Bone marrow (tissue), 2 donors: Measurements from ENCODE around the gene UBE2D2.

Source experiments
- DNase-seq, 2 donors: peaks; one replicate each; lab custom pipeline; 2025; lab: John Stamatoyannopoulos, UW

UBE2D2 gene

DNA sequence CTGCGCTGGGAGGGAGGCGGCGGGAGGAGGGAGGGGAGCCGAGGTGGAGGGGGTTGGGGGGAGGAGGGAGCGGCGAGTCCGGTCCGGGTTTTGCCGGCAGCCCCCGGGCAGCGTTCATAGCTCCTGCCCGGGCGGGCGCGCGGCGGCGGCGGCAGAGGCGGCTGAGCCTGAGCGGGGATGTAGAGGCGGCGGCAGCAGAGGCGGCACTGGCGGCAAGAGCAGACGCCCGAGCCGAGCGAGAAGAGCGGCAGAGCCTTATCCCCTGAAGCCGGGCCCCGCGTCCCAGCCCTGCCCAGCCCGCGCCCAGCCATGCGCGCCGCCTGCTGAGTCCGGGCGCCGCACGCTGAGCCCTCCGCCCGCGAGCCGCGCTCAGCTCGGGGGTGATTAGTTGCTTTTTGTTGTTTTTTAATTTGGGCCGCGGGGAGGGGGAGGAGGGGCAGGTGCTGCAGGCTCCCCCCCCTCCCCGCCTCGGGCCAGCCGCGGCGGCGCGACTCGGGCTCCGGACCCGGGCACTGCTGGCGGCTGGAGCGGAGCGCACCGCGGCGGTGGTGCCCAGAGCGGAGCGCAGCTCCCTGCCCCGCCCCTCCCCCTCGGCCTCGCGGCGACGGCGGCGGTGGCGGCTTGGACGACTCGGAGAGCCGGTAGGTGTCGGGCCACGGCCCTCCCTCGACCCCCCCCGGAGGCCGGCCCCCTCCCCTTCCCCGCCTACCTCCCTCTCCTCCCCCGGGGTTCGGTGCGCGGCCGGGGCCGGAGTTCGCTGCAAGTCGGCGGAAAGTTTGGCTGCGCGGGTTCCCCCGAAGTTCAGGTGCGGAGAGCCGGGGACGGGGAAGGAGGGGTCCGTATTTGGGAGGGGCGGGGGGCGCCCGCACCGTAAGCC lies 87.3 kb downstream of the UBE2D2 start, which contains the start of gene CXXC5:
TSS of gene CXXC5 (plus strand) at position 145 of the 877 bp plus-strand sequence. CDS start 32,175 bp downstream, outside the sequence.
- DNase-seq: peak; percentile 60 to 63

- peak in 1 of 2 donors; percentile 49 for DNase-seq
These were observed 88.2 kb downstream of the UBE2D2 start for GRCh38 chr5:139649082-139649991.

DNA sequence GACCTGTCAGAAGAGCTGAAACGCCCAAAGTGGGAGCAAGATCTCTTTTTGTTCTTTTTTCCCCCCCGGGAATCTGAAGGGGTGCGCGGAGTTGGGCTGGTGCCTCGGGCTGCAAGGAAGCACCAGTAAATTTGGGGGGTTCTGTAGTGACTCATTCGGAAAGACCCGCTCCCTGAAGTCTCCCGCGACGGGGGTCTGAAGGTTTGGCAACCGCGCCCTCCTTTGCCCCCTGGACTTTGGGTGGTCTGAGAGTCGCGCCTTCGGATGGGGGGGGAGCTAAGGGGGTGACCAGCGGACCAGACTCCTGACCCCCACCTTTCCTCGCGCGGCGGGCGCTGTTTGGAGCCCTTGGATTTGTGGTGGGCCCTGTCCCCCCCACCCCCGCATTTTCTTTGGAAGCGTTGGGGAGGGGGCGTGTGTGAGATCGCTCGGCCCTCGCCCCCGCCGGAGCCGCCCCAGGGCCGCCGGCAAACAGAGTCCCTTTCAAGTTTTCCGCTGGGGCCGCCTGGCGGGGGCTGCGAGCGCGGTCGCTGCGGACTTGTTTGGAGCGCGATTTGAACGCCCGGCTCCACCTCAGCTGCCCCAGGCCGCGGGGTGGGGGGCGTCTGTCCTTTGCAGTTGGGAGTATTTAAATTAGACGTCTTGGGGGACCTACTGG lies 89.0 kb downstream of the UBE2D2 start:
- no peak for DNase-seq

DNA sequence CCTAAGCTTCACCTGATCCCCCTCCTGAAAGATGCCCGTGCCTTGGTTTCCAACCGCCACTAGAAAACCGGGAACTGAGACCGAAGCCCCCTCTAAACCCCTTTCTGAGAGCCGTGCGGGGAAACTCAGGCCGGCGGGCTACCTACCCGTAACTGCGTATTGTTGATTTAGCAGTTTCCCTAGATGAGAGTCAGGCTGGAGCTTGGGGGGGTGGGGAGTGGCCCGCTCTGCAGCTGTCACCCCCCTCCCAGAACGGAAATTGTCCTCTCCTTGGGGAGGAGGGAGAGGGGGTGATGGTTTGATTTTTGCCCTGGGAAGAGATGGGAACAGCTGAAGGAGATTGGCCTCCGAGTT lies 89.5 kb downstream of the UBE2D2 start:
- DNase-seq: no peak

DNA sequence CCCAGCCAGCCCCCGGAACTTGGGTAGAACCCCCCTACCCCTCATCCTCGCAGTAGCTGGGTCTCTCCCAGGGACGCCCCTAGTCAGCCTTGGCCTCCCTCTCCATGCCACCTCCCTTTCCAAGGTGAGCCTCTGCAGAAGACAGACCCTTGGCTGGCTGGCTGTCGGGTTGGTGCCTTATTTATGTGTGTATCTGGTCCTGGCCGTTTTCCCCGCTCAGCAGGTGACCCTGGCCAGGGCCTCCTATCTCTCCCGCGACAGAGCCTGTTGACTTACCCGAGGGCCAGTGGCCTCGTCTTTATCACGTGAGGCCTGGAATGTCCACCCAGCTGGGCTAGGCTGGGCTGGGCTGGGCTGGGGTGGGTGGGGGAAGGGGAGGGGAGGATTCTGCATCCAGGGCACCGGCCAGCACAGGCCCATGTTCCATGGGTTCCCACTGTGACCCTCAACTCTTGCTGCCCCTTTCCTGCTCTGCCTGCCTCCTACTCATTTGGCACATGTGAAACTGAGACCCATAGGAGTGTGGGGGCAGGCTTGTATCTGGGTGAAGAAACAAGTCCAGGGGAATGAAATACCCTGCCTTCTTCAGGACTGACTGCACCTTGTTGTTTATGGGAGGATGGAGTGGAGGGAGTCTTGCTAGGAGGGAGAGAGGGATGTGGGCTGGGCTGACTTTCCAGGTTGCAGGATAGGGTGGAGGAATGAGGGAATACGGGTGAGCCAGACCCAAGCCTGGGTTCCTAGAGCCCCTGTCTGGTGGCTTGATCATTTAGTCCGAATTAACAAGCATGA lies 90.1 kb downstream of the UBE2D2 start:
- DNase-seq: no peak

- DNase-seq: peak; percentile 57 to 61
These were observed 91.0 kb downstream of the UBE2D2 start for GRCh38 chr5:139651853-139652787.

DNA sequence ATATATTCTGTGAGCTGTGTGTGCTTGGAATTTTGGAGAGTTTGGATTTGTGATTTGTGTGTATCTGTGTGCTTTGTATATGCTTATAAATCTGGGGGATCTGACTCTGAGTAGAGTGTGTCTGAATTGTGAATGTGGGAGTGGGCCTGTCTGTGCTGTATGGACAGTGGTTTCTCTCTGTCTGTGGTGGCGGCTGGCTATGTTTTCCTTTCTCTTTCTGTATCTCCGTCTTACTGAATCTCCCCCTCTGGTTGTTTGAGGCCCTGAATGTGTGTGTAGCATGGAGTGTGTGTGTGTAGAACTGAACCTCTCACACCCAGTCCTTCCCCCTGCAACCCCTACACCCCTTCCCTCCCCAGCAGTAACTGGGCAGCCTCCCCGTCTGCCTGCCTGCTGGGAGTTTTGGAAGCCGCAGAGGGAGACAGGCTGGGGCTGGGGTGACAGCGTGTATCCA lies 91.7 kb downstream of the UBE2D2 start:
- peak in 1 of 2 donors; percentile 69 for DNase-seq

DNA sequence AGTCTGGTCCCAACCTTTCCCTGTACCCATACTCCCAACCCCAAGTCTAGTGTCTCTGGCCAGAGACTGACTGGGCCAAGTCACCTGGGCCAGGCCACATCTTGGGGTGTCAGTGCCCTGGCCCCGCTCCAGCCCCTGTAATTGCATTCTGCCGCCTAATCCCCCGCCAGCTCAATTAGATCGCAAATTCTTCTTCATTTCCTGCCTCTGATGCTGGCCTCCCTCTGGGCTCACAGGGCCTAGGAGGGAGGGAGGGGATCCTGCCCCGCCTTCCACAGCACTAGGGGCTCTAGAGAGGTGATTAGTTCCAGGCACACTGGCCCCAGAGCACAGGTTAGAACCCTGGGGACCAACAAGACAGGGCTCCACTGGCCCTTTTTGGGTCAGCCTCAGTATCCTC lies 92.5 kb downstream of the UBE2D2 start:
- no peak for DNase-seq

DNA sequence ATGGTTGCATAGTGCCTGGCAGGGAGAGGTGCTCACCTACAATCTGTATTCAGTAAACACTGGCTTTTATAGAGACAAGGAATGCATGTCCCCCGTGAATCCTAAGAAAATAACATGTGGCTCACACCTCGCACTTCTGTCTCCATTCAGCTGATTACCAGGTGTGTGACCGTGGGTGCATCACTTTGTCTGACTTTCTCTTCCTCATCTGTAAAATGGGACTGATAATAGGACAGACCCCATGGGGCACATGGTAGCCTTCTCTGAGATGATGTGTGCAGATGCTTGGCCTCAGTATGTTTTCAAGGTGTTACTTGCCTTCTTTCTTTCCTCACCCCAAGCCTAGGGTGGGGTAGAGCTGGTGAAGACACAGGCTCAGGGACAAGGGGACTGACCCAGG lies 93.3 kb downstream of the UBE2D2 start:
- no peak for DNase-seq

DNA sequence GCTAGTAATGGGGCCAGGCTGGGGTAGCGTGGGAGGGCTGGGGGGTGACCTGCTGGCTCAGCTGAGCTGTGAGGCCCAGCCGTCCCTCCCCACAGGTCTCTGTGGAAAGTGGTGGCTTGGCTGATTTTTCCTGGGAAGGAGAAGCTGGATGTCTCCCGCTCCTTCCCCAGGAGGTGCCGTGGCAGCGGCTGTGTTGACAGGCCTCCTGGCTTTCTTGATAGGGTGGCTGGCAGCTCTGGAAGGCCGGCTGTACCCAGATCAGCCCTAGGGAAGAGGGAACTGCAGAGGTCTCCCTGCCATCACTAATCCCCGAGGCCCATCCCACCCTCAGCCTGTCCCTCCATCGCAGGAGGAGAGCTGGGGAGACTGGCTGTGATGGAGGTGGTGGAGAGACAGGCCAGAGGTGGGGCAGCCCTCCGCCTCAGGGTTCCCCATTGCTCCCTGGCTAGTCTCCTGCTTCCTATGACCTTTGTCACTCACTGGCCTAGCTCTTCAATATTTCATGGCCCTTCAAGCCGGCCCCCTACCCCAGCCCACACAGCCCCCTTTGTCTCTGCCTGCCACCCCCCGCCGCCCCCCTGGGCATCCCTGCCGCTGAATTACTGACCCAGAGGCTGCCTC lies 93.8 kb downstream of the UBE2D2 start:
- no peak for DNase-seq

DNA sequence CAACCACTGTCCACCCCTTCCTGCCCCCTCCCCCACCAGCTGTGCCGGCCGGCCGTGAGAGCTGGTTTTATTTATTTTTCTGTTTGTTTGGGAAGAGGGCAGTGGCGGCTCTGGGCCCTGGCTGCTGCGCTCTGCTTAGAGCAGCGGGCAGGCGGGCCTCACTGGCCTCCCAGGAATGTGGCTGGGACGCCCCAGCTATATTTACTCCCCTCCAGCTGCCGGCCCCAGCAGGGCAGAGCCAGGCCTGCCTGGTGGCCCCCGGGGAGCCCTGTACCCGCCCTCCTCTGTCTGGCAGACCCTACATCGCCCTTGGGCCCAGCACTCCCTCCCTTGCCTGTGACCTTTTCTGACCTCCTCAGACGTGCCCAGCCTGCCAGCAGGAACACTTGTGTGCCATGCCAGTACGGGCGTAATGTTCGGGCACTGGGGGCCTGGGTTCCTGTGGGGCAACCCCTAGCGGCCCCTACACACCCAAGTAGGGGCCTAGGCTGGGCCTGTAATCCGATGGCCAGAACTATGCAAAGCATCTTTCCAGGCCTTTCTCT lies 94.7 kb downstream of the UBE2D2 start:
- no peak for DNase-seq

DNA sequence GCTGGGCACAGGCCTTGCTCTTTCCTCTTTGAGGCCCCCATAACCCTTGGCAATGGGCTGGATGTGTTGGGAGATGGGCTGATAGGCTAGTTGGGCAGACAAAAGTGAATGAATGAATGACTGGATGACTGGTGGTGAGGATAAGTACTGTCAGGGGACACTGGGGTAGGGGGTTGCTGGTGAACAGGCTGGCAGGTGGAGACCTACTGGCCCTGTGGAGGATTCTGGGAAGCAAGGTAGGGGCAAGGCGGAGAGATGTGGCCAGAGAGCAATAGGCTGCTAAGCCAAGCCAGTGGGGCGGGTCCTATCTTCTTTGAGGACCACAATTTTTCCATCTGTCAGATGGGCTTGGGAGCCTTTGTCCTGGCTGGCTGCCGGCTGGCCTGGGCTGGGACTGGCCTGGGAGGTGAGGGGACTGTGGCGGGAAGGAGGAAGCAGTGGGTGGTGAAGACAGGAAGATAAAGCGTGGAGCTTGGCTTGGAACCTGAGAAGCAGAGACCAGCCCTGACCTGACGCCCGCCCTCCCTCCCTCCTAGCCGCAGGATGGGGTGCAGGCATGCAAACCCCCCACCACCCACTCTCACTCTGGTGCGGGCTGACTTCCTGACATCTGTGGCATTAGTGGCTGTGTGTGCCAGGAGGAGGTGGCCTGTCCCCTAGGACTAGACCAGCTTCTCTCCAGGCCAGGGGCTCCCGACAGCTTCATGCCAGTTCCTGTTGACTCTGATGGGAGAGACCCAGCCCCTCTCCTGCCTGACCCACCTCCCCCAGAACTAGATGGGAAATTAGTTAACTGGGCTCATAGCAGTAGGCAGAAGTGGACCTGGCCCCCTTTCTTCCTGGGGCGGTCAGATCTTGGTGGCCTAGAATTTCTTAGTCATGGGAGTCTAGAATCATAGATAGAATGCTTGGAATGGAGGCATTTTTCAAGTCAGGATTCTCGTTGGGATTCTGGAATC lies 96.5 kb downstream of the UBE2D2 start:
- DNase-seq: peak in 1 of 2 donors; percentile 64

DNA sequence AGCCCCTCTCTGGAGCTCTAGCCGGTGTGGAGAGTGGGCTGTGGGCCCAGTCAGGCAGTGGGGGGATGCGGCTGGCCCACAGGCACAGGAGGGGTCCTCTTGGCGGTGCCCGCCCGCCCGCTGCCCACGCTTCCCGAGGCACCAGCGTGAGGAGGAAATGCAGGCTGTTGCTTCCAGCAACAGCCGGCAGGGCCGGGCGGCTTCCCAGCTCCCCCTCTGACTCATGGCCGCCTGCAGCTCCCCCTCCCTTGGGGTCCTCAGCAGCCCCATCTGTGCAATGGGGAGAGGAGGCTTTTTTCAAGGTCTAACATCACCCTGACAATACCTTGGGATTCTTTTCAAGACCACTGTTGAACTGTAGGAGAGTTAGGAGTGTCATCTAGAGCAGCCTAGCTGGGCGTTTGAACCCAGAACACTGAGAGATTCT lies 97.4 kb downstream of the UBE2D2 start:
- DNase-seq: peak; percentile 11 to 20

GRCh38 chr5:139658928-139659667 lies 98.0 kb downstream of the UBE2D2 start:
- no peak for DNase-seq

GRCh38 chr5:139659695-139660101 lies 98.6 kb downstream of the UBE2D2 start:
- no peak for DNase-seq

- peak in 1 of 2 donors; percentile 15 for DNase-seq
These were observed 99.2 kb downstream of the UBE2D2 start for GRCh38 chr5:139660105-139660922.
